ENCODE results near the gene PNMA6E.

The PNMA6E gene

GRCh38 chrX:153347530-153347929 lies 53.6 kb downstream of the PNMA6E start:
- no peak for DNase-seq
